Dendritic cell treated with granulocyte-macrophage colony-stimulating factor and Interleukin-4, amounts not matched to agents 40 ng/mL and 50 ng/mL, for 4 days (primary cell): ENCODE measurements around the gene CYB5A.

Experiments
- H3K27ac Mint-ChIP-seq: one replicate; pipeline ENCODE4 v1.8.0; 2022; ENCODE audit warnings: mild to moderate bottlenecking, mixed read lengths
- H3K27me3 Mint-ChIP-seq: one replicate; pipeline ENCODE4 v1.8.0; 2022; ENCODE audit warnings: mild to moderate bottlenecking, mixed read lengths
- H3K36me3 Mint-ChIP-seq: one replicate; pipeline ENCODE4 v1.8.0; 2022; ENCODE audit warnings: low read depth, mixed read lengths
- H3K4me1 Mint-ChIP-seq: one replicate; pipeline ENCODE4 v1.8.0; 2022; ENCODE audit warnings: low read depth, mixed read lengths
- H3K4me3 Mint-ChIP-seq: one replicate; pipeline ENCODE4 v1.8.0; 2022; ENCODE audit warnings: mild to moderate bottlenecking, moderate library complexity, mixed read lengths
- H3K9me3 Mint-ChIP-seq: one replicate; pipeline ENCODE4 v1.8.0; 2022; ENCODE audit warnings: mixed read lengths
- intact Hi-C: fragments of 100-400 bp; cut with micrococcal nuclease; formaldehyde crosslinking; loops from one replicate; pipeline ENCODE4 v1.15.0; 2022

Gene CYB5A

GRCh38 chr18:74239567-74239966 lies 52.2 kb downstream of the CYB5A start:
- H3K27ac Mint-ChIP-seq = no peak overlapping the region
- no peaks in the 10 kb centered on the region for H3K27me3 Mint-ChIP-seq
- H3K4me3 Mint-ChIP-seq = no peak overlapping the region
- no peaks in the 10 kb centered on the region for H3K36me3 Mint-ChIP-seq
- no peaks in the 10 kb centered on the region for H3K9me3 Mint-ChIP-seq
- peaks cover 8% of the 10 kb centered on the region for H3K4me1 Mint-ChIP-seq
- intact Hi-C loops = no loop called here

- Mint-ChIP-seq H3K4me3 (no peak overlapping the region), H3K9me3 (no peaks in the 10 kb centered on the region), H3K27me3 (no peaks in the 10 kb centered on the region), H3K27ac (peak overlapping the region; percentile 20), H3K4me1 (peaks cover 9% of the 10 kb centered on the region), H3K36me3 (no peaks in the 10 kb centered on the region)
- intact Hi-C loops = no loop called here
Observed at GRCh38 chr18:74234326-74235171, 57.2 kb downstream of the CYB5A start.

- no peak overlapping the region for H3K27ac Mint-ChIP-seq
- peaks cover 9% of the 10 kb centered on the region for H3K4me1 Mint-ChIP-seq
- no peak overlapping the region for H3K4me3 Mint-ChIP-seq
- no peaks in the 10 kb centered on the region for H3K36me3 Mint-ChIP-seq
- no peaks in the 10 kb centered on the region for H3K9me3 Mint-ChIP-seq
- H3K27me3 Mint-ChIP-seq = no peaks in the 10 kb centered on the region
- intact Hi-C loops = no loop called here
Observed at GRCh38 chr18:74233933-74234325, 57.8 kb downstream of the CYB5A start.

- Mint-ChIP-seq H3K36me3 (no peaks in the 10 kb centered on the region), H3K4me1 (peaks cover 9% of the 10 kb centered on the region), H3K27ac (no peak overlapping the region), H3K4me3 (no peak overlapping the region), H3K9me3 (no peaks in the 10 kb centered on the region), H3K27me3 (no peaks in the 10 kb centered on the region)
- intact Hi-C loops = no loop called here
Observed at GRCh38 chr18:74230922-74231714, 60.6 kb downstream of the CYB5A start.

GRCh38 chr18:74229891-74230290 lies 61.9 kb downstream of the CYB5A start:
- Mint-ChIP-seq H3K4me3 (no peak overlapping the region), H3K9me3 (no peaks in the 10 kb centered on the region), H3K4me1 (peaks cover 9% of the 10 kb centered on the region), H3K27ac (no peak overlapping the region), H3K36me3 (no peaks in the 10 kb centered on the region), H3K27me3 (no peaks in the 10 kb centered on the region)
- intact Hi-C loops = no loop called here

- Mint-ChIP-seq H3K36me3 (no peaks in the 10 kb centered on the region), H3K4me1 (no peaks in the 10 kb centered on the region), H3K9me3 (no peaks in the 10 kb centered on the region), H3K27me3 (no peaks in the 10 kb centered on the region), H3K27ac (no peak overlapping the region), H3K4me3 (no peak overlapping the region)
- intact Hi-C loops = no loop called here
Observed at GRCh38 chr18:74229005-74229404, 62.8 kb downstream of the CYB5A start.

GRCh38 chr18:74228312-74228711 lies 63.5 kb downstream of the CYB5A start:
- H3K4me3 Mint-ChIP-seq = no peak overlapping the region
- H3K27ac Mint-ChIP-seq = no peak overlapping the region
- H3K9me3 Mint-ChIP-seq = no peaks in the 10 kb centered on the region
- no peaks in the 10 kb centered on the region for H3K4me1 Mint-ChIP-seq
- intact Hi-C loops = no loop called here
- H3K27me3 Mint-ChIP-seq = no peaks in the 10 kb centered on the region
- H3K36me3 Mint-ChIP-seq = no peaks in the 10 kb centered on the region

GRCh38 chr18:74226666-74227065 lies 65.1 kb downstream of the CYB5A start:
- H3K27me3 Mint-ChIP-seq = no peaks in the 10 kb centered on the region
- no peak overlapping the region for H3K27ac Mint-ChIP-seq
- no peaks in the 10 kb centered on the region for H3K36me3 Mint-ChIP-seq
- H3K4me1 Mint-ChIP-seq = no peaks in the 10 kb centered on the region
- no peaks in the 10 kb centered on the region for H3K9me3 Mint-ChIP-seq
- no peak overlapping the region for H3K4me3 Mint-ChIP-seq
- intact Hi-C loops = no loop called here

- no peaks in the 10 kb centered on the region for H3K4me1 Mint-ChIP-seq
- H3K4me3 Mint-ChIP-seq = no peak overlapping the region
- H3K36me3 Mint-ChIP-seq = no peaks in the 10 kb centered on the region
- H3K27ac Mint-ChIP-seq = no peak overlapping the region
- H3K27me3 Mint-ChIP-seq = no peaks in the 10 kb centered on the region
- intact Hi-C loops = no loop called here
- H3K9me3 Mint-ChIP-seq = no peaks in the 10 kb centered on the region
Observed at GRCh38 chr18:74226156-74226555, 65.6 kb downstream of the CYB5A start.

- no peaks in the 10 kb centered on the region for H3K4me1 Mint-ChIP-seq
- no peaks in the 10 kb centered on the region for H3K27me3 Mint-ChIP-seq
- no peaks in the 10 kb centered on the region for H3K9me3 Mint-ChIP-seq
- intact Hi-C loops = no loop called here
- no peak overlapping the region for H3K27ac Mint-ChIP-seq
- no peak overlapping the region for H3K4me3 Mint-ChIP-seq
- no peaks in the 10 kb centered on the region for H3K36me3 Mint-ChIP-seq
Observed at GRCh38 chr18:74225193-74225840, 66.4 kb downstream of the CYB5A start.

GRCh38 chr18:74222710-74223494 lies 68.9 kb downstream of the CYB5A start:
- Mint-ChIP-seq H3K9me3 (no peaks in the 10 kb centered on the region), H3K27ac (no peak overlapping the region), H3K27me3 (no peaks in the 10 kb centered on the region), H3K4me3 (no peak overlapping the region), H3K4me1 (no peaks in the 10 kb centered on the region), H3K36me3 (no peaks in the 10 kb centered on the region)
- intact Hi-C loops = no loop called here

- intact Hi-C loops = no loop called here
- Mint-ChIP-seq H3K4me3 (no peak overlapping the region), H3K36me3 (no peaks in the 10 kb centered on the region), H3K27ac (no peak overlapping the region), H3K9me3 (no peaks in the 10 kb centered on the region), H3K4me1 (no peaks in the 10 kb centered on the region), H3K27me3 (no peaks in the 10 kb centered on the region)
Observed at GRCh38 chr18:74221081-74221480, 70.7 kb downstream of the CYB5A start.

GRCh38 chr18:74219056-74219455 lies 72.7 kb downstream of the CYB5A start:
- Mint-ChIP-seq H3K36me3 (no peaks in the 10 kb centered on the region), H3K4me1 (no peaks in the 10 kb centered on the region), H3K27ac (no peak overlapping the region), H3K4me3 (no peak overlapping the region), H3K27me3 (no peaks in the 10 kb centered on the region), H3K9me3 (no peaks in the 10 kb centered on the region)
- intact Hi-C loops = no loop called here
